ENCODE measurements around the gene GOPC. TPM values are rescaled to one million over a fixed set of nuclear protein-coding genes. Genes with fewer than 3 reads are reported as not detected.

GOPC gene
- total and polyA plus RNA-seq, 2 of the 4 experiments (the other 2 are of a cell fraction): 23.4 to 23.8 TPM

DNA sequence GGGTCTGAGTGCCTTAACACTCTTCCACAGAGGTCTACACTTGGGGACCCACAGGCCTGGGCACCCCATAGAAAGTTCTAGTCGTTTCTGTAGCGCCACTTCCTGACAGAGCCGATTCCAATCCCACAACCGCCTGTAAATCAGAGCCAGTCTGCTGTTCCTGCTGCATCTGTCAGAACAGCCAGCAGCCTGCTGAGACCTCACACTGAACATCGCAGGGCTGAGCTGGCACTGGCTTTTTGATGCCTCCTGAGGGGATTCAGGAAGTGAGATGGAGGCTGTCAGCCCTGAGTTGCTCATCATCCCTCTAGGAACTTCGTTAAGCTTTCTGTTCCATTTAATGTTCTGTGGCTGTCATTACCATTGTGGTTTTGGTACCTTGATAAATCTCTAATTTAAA is 71.0 kb downstream of the GOPC start:
- no peak overlapping the region; a peak in 1 of 4 replicates for H4K8ac ChIP-seq (ENCODE audit: low read depth in 2 of 2, low read length in 2 of 2)
- no peak overlapping the region for H2BK20ac ChIP-seq (ENCODE audit: low read depth, low read length)
- no peak for TF ChIP-seq MAFK (IDR thresholded peaks at IDR 0.05; ENCODE audit: low read depth, low read length)
- H4K5ac ChIP-seq (ENCODE audit: low read depth, low read length): peak overlapping the region; percentile 67; the same call in 1 of the 2 replicates
- peaks cover 12% of the 10 kb centered on the region for H3K36me3 ChIP-seq (ENCODE audit: control insufficient read depth, insufficient read depth, low read length)
- in situ Hi-C loops (cut with MboI; ENCODE audit: low sequenced_read_pairs) (no loop called here), dilution Hi-C loops (cut with HindIII; ENCODE audit: low sequenced_read_pairs, unreplicated experiment) (no loop called here), intact Hi-C loops (cut with micrococcal nuclease) (no loop called here)
- H3K56ac ChIP-seq (ENCODE audit: extremely low read depth, insufficient read depth, low read length): no peak overlapping the region
- H2AK5ac ChIP-seq (ENCODE audit: low read depth, low read length): no peak overlapping the region
- H3K4me2 ChIP-seq (ENCODE audit: low read depth, low read length): no peak overlapping the region
- H3K9ac ChIP-seq (ENCODE audit: low read depth, low read length): peak overlapping the region; percentile 23; the same call in 1 of the 2 replicates
- H3K27me3 ChIP-seq (ENCODE audit: control insufficient read depth, insufficient read depth, low read length): no peaks in the 10 kb centered on the region
- DNase-seq: no peak
- H3K9me1 ChIP-seq (ENCODE audit: insufficient read depth, low read length): peaks cover 11% of the 10 kb centered on the region
- H3K23ac ChIP-seq (ENCODE audit: low read depth, low read length): no peak overlapping the region
- 29% methylated on average over 1 of the region's 6 CpGs; no CpG with 5 or more reads in 1 of the 2 experiments for WGBS, 2 experiments (ENCODE audit: extremely low coverage in 2 of 2, insufficient read length in 1 of 2)
- CTCF ChIA-PET: no interaction called here
- H3K4me1 ChIP-seq (ENCODE audit: control insufficient read depth, insufficient read depth, low read length): peaks cover 8% of the 10 kb centered on the region
- no peak; the same call in 1 of the 2 replicates for ATAC-seq (ENCODE audit: low read depth)
- H3K18ac ChIP-seq (ENCODE audit: low read depth, low read length): peak overlapping the region; percentile 67; the same call in 1 of the 2 replicates
- H2AFZ ChIP-seq (replicated peaks; ENCODE audit: low read length, poor library complexity): no peak overlapping the region
- no peaks in the 10 kb centered on the region for H3K9me3 ChIP-seq (ENCODE audit: control insufficient read depth, insufficient read depth, low read length)
- H2BK5ac ChIP-seq (ENCODE audit: low read depth, low read length, poor library complexity, severe bottlenecking): peak overlapping the region; percentile 9
- no peaks in the 10 kb centered on the region for H4K20me1 ChIP-seq (ENCODE audit: insufficient read depth, low read length)
- H3K14ac ChIP-seq (replicated peaks; ENCODE audit: low read depth, low read length): no peak overlapping the region
- no peak overlapping the region for H2BK15ac ChIP-seq (ENCODE audit: low read depth, low read length)
- peak overlapping the region; percentile 29; the same call in 1 of the 2 replicates for H4K91ac ChIP-seq (ENCODE audit: insufficient read depth, low read depth, low read length)
- H3K4me3 ChIP-seq (ENCODE audit: insufficient read depth, low read depth, low read length): no peak overlapping the region
- peak overlapping the region; percentile 57 for H2AK9ac ChIP-seq (replicated peaks; ENCODE audit: low read depth, low read length, poor library complexity)
- peaks cover 16 to 35% of the 10 kb centered on the region in 2 experiments for H3K79me1 ChIP-seq (ENCODE audit: low read depth in 1 of 2, low read length in 2 of 2)
- POLR2A ChIA-PET (ENCODE audit: unreplicated experiment): no interaction called here
- no peak overlapping the region for H2BK120ac ChIP-seq (ENCODE audit: low read depth, low read length)
- peak overlapping the region; percentile 27; the same call in 1 of the 2 replicates for H3K27ac ChIP-seq (ENCODE audit: insufficient read depth, low read length)
- H3K4ac ChIP-seq (ENCODE audit: low read depth, low read length): no peak overlapping the region
- no TSS peak for BruUV-seq (replicated peaks)
